ENCODE measurements around the gene AHNAK.

DNA sequence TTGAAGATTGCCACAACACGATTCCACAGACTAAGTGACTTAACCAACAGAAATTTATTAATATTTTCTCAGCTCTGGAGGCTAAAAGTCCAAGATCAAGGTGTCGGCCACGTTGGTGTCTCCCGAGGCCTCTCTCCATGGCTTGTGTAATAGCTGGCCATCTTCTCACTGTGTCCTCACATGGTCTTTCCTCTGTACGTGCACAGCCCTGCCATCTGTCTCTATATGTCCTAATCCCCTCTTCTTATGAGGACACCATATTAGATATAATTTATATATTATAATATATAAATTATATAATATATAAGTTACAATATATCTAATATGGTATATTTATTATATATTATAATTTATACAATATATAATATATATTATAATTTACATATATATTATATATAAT is 152.9 kb downstream of the AHNAK start:
- TF ChIP-seq, protein P1, sequence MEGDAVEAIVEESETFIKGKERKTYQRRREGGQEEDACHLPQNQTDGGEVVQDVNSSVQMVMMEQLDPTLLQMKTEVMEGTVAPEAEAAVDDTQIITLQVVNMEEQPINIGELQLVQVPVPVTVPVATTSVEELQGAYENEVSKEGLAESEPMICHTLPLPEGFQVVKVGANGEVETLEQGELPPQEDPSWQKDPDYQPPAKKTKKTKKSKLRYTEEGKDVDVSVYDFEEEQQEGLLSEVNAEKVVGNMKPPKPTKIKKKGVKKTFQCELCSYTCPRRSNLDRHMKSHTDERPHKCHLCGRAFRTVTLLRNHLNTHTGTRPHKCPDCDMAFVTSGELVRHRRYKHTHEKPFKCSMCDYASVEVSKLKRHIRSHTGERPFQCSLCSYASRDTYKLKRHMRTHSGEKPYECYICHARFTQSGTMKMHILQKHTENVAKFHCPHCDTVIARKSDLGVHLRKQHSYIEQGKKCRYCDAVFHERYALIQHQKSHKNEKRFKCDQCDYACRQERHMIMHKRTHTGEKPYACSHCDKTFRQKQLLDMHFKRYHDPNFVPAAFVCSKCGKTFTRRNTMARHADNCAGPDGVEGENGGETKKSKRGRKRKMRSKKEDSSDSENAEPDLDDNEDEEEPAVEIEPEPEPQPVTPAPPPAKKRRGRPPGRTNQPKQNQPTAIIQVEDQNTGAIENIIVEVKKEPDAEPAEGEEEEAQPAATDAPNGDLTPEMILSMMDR (IDR thresholded peaks at IDR 0.05): no peak
- TF ChIP-seq POLR2AphosphoS5 (IDR thresholded peaks at IDR 0.05) (no peak), POLR2A (IDR thresholded peaks at IDR 0.05; ENCODE audit: low read depth) (no peak), EP300 (IDR thresholded peaks at IDR 0.05) (no peak)

All from esophagus muscularis mucosa (tissue), 4 donors.